GM23338 (cell line): Measurements from ENCODE around the gene FAM98A.

Experiments used
- CREB1 ChIP-seq: fragments of 250-450 bp; sonication (Bioruptor Pico); IDR thresholded peaks from 2 replicates; pipeline ENCODE4 v1.5.0; 2020; ENCODE audit warnings: low read depth, mild to moderate bottlenecking, moderate library complexity
- EZH2 ChIP-seq: fragments of 200-600 bp; sonication (generic); IDR thresholded peaks from one replicate; pipeline ENCODE4 v1.8.0; 2017; ENCODE audit warnings: antibody characterized with exemption, mild to moderate bottlenecking, low read depth; ENCODE audit not compliant: unreplicated experiment
- EZH2phosphoT487 ChIP-seq: fragments of 200-600 bp; sonication (generic); IDR thresholded peaks from one replicate; pipeline ENCODE4 v1.8.1; 2018; ENCODE audit warnings: antibody characterized with exemption; ENCODE audit not compliant: unreplicated experiment
- JUNB ChIP-seq: IDR thresholded peaks from one replicate; pipeline ENCODE4 v1.6.1; 2016; ENCODE audit warnings: antibody characterized with exemption; ENCODE audit not compliant: unreplicated experiment
- POLR2AphosphoS5 ChIP-seq: IDR thresholded peaks from 2 replicates; pipeline ENCODE4 v1.6.1; 2016; ENCODE audit warnings: antibody characterized with exemption, low read depth
- ZNF331 ChIP-seq: fragments of 250-450 bp; sonication (Bioruptor Pico); IDR thresholded peaks from 2 replicates; pipeline ENCODE4 v1.5.0; 2020; ENCODE audit warnings: low read depth, mild to moderate bottlenecking, moderate library complexity
- TF ChIP-seq, protein P1 (sequence below), 2 experiments: fragments of 200-600 bp in 1 of 2; sonication (generic) in 1 of 2; conservative IDR thresholded peaks; 2 replicates each; pipeline versions ENCODE4 v1.5.1 to v1.6.1; 2016 to 2017; ENCODE audit warnings: antibody characterized with exemption in 2 of 2, low read depth in 2 of 2, mild to moderate bottlenecking in 2 of 2, moderate library complexity in 1 of 2
- TF ChIP-seq, protein P2 (sequence below): IDR thresholded peaks from one replicate; pipeline ENCODE4 v1.6.1; 2018; ENCODE audit warnings: antibody characterized with exemption; ENCODE audit not compliant: unreplicated experiment

DNA sequence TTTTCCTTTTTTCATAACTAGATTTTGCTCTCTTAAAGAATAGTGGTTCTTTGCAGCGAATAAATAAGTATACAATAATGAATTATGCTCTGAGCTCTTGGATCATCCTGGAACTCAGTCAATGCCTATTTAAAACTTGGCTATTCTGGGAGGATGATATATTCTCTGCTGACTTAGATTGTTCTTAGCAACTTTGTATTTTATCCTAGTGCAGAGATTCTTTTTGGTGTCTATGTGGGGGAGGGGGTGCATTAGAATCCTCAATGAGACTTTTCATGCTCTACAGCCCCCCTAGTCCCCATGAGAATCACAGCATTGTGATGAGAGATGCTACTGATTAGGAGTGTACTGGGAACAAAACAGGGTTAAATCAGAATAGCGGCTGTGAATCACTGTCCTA, 8.8 kb upstream of the FAM98A start:
- TF ChIP-seq, protein P1, sequence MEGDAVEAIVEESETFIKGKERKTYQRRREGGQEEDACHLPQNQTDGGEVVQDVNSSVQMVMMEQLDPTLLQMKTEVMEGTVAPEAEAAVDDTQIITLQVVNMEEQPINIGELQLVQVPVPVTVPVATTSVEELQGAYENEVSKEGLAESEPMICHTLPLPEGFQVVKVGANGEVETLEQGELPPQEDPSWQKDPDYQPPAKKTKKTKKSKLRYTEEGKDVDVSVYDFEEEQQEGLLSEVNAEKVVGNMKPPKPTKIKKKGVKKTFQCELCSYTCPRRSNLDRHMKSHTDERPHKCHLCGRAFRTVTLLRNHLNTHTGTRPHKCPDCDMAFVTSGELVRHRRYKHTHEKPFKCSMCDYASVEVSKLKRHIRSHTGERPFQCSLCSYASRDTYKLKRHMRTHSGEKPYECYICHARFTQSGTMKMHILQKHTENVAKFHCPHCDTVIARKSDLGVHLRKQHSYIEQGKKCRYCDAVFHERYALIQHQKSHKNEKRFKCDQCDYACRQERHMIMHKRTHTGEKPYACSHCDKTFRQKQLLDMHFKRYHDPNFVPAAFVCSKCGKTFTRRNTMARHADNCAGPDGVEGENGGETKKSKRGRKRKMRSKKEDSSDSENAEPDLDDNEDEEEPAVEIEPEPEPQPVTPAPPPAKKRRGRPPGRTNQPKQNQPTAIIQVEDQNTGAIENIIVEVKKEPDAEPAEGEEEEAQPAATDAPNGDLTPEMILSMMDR (conservative IDR thresholded peaks at IDR 0.05; ENCODE audit: low read depth in 2 of 2), result no peak
- no peak for TF ChIP-seq JUNB
- no peak for TF ChIP-seq POLR2AphosphoS5
- TF ChIP-seq CREB1 (CRISPR knock-in tag), result no peak
- no peak for TF ChIP-seq EZH2
- TF ChIP-seq, protein P2, sequence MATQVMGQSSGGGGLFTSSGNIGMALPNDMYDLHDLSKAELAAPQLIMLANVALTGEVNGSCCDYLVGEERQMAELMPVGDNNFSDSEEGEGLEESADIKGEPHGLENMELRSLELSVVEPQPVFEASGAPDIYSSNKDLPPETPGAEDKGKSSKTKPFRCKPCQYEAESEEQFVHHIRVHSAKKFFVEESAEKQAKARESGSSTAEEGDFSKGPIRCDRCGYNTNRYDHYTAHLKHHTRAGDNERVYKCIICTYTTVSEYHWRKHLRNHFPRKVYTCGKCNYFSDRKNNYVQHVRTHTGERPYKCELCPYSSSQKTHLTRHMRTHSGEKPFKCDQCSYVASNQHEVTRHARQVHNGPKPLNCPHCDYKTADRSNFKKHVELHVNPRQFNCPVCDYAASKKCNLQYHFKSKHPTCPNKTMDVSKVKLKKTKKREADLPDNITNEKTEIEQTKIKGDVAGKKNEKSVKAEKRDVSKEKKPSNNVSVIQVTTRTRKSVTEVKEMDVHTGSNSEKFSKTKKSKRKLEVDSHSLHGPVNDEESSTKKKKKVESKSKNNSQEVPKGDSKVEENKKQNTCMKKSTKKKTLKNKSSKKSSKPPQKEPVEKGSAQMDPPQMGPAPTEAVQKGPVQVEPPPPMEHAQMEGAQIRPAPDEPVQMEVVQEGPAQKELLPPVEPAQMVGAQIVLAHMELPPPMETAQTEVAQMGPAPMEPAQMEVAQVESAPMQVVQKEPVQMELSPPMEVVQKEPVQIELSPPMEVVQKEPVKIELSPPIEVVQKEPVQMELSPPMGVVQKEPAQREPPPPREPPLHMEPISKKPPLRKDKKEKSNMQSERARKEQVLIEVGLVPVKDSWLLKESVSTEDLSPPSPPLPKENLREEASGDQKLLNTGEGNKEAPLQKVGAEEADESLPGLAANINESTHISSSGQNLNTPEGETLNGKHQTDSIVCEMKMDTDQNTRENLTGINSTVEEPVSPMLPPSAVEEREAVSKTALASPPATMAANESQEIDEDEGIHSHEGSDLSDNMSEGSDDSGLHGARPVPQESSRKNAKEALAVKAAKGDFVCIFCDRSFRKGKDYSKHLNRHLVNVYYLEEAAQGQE, result no peak
- TF ChIP-seq ZNF331, result no peak
- TF ChIP-seq EZH2phosphoT487, result no peak
